Endometrial microvascular endothelial cells (primary cell): ENCODE results near the gene FH. TPM values are rescaled to one million over a fixed set of nuclear protein-coding genes. Genes with fewer than 3 reads are reported as not detected.

Experiments
- in situ Hi-C: cut with HindIII; loops from 2 replicates; pipeline ENCODE4 v1.10.0; 2017; ENCODE audit warnings: low sequenced_read_pairs, low pct_unique_long_range_greater_than_20kb; ENCODE audit errors: inconsistent ontology term
- total RNA-seq: library from RNA; depleted of rRNA; stranded (reverse); fragments of >200 nt; gene quantifications from one replicate; pipeline ENCODE4 v1.2.3, GENCODE V29; 2015; ENCODE audit errors: inconsistent ontology term

FH gene
- total RNA-seq, 1 donor from 2014 or later = 118 TPM

- in situ Hi-C loops = no loop called here
Measured at GRCh38 chr1:241531195-241532161, 11.9 kb upstream of the FH start.

DNA sequence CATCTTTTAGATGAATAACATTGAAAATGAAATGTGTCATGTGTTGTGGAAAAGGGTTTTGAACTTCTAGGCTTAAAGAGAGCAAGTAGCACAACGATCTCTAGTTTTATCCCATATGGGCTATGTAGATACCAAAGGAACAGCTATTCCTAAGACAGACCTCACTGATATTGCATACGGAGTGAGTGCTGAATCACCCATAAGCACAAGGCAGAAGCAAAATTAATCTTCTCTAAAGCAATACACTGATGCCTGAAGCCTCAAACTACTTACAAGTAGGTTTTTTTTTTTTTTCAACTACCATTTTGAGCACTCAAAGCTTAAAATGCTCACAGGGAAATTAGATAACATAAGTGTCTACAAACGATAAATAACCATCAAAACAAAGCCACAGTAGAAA lies 7.6 kb upstream of the FH start:
- in situ Hi-C loops = no loop called here

- in situ Hi-C loops = no loop called here
Measured at GRCh38 chr1:241525026-241525425, 5.5 kb upstream of the FH start.

DNA sequence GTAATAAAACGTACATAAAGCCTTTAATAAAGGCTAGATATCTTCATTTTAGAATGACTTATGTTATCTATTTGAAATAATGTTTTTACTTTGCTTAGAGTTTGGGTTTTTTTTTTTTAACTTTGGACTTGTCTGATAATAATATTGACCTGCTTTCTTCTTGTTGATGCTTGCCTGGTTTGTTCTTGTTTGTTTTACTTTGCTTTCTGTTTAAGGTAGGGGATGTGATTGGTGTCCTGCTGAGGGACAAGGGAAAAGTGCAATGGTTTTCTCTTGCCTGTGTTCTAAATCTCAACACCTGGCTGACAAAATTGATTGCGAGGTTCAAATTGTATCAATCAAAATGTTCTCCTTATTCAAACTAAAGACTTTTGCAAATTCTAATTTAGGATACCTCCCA lies 2.2 kb upstream of the FH start:
- in situ Hi-C loops = no loop called here

DNA sequence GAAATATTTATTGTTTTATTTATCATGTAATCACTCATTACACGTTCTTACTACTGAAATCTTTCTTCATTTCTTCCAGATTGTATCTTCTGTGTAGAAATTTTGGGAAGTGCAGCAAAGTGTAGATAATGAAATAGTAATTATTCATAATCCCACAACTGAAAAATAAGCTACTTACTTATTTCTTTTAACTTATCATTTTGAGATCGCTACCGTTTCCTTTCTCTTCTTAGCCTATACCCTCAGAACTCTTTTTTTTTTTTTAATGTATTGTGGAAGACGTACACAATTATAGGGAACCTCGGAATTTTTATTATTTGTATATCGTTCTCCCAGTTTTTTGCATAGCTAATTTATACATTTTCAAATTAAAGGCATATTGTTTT lies 518 bp upstream of the FH start:
- in situ Hi-C loops = no loop called here

DNA sequence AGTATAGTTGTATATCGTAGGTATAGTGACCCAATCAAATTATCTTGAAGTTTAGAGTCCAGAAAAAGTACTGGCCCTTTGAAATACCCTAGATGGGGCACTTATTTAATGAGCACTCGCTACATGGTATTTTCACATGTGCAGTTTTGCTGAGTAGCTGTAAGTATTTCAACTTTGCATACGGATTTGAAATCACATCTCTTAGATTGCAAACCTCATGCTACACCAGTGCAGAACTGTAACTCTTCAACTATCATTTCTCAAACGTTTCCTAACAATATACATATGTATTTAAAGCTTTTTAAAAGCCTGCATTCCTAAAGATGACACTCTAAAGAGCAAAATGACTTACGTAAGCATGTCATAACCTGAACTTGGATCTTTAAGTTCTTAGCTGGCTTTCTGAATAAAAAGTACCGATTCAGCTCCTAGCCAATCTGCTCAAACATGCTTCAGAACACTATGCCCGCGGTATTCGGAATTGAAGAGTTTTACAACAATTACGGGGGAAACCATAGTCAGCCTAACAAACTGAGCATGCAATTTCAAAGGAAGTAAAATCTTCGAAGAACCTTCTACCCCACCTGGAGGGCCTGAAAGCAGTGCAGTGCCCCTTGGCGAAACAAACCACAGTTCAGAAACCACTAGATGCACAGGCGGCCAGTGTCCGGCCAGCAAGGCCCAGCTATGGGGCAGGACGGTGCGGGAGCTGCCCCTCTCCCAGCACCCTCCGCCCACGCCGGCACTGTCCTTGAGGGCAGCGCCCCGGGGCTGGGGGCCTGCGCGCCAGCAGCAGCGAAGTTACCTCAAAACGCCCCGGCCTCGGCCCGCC lies 863 bp downstream of the FH start:
- in situ Hi-C loops = no loop called here

DNA sequence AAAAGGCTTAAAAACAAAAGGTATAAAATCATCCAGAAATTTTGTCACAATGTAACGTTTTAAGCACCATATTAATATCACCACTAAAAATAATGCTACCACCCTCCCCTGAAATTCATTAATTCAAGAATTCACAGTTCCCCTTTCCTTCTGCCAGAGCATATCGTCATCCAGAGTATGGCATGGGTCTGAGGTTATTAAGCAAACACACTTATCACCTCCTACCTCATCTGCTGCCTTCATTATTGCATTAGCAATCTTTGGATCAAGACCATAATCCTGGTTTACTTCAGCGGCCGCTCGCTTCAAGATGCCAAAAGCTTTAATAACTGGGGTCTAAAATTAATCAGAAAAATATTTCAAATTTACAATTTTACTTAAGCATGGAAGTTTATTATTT lies 6.2 kb downstream of the FH start:
- in situ Hi-C loops = no loop called here

GRCh38 chr1:241507189-241507863 lies 12.2 kb downstream of the FH start:
- in situ Hi-C loops = no loop called here

DNA sequence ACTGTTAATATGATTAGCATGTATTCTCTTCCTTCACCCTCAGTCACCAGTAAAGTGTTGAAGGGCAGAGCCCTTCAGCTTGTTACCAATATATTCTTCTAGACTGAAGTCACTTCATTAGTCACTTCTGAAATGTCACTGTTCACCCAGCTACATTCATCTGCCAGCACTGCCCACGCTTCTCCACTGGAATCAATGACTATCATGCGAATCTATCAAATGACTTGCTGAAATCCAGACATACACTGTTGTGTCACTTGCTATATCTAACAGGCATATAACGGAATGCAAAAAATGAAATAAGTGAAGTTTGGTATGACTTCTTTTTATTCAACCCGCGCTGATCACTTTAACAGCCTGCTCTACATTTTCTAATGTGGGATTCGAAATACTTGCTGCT lies 16.1 kb downstream of the FH start:
- in situ Hi-C loops = no loop called here

DNA sequence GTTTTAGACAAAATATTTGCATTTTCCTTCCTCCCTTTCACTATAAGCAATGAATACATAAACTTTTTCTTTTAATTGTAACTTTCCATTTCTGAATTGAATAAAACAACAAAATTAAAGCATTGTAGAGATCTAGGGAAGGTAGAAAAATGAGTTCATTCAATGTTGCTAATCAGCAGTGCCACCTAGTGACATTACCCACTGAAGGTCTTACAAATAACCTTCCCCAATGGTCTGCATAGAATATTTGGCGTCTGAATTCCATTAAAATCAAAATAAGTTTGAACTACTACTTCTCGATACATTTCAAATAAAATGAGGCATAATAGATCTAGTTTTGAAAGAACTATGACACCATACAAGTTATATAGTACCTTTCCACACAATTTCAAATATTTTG lies 19.6 kb downstream of the FH start:
- in situ Hi-C loops = no loop called here

DNA sequence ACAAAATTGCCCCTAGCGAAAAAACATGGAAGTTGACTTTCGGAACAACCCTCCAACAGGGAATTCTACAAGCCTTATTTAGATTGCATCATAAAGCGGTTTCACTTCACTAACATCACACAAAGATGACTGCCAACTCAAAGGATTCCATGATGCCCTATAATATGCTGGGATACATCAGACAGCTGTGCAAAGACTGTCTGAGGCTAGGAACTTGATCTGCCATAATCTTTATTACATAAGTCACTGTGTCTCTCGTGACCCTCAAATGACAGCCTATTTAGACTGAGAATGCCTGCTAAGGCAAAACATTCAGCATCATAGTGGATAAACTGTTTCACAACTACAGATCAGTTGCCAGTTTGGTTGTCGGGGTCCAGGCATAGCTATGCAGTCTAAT lies 23.8 kb downstream of the FH start:
- in situ Hi-C loops = no loop called here

GRCh38 chr1:241488739-241489138 lies 30.8 kb downstream of the FH start:
- in situ Hi-C loops = no loop called here

- in situ Hi-C loops = no loop called here
Measured at GRCh38 chr1:241485554-241485992, 34.0 kb downstream of the FH start.

GRCh38 chr1:241485145-241485544 lies 34.4 kb downstream of the FH start:
- in situ Hi-C loops = no loop called here

- in situ Hi-C loops = no loop called here
Measured at GRCh38 chr1:241482761-241483250, 36.7 kb downstream of the FH start.

DNA sequence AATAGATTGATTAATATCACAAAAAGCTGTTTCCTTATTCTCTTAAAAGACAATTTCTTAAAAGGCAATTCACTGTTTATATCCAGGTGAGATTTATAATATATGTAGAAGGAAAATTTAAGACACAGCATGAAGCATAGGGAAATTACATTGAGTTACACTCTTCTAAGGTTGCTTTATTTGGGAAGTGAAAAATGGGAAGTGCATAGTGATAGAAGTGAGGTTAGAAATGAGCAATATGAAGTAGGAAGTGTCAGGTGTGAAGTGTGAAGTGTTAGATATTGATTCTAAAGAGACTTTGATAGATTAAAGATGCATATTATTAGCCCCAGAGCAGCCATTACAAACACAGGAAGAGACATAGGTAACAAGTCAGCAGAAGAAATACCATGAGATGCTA lies 40.3 kb downstream of the FH start:
- in situ Hi-C loops = no loop called here

GRCh38 chr1:241475671-241476070 lies 43.9 kb downstream of the FH start:
- in situ Hi-C loops = no loop called here

DNA sequence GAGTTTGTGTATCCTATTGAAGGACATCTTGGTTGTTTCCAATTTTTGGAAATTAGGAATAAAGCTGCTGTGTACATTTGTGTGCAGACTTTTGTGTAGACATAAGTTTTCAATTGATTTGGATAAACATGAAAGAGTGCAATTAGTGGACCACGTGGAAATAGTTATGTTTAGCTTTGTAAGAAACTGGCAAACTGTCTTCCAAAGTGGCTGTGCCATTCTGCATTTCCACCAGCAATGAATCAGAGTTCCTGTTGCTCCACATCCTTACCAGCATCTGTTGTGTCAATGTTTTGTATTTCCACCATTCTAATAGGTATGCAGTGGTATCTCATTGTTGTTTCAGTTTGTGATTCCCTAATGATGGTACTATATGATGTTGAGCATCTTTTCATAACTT lies 46.5 kb downstream of the FH start:
- in situ Hi-C loops = no loop called here

DNA sequence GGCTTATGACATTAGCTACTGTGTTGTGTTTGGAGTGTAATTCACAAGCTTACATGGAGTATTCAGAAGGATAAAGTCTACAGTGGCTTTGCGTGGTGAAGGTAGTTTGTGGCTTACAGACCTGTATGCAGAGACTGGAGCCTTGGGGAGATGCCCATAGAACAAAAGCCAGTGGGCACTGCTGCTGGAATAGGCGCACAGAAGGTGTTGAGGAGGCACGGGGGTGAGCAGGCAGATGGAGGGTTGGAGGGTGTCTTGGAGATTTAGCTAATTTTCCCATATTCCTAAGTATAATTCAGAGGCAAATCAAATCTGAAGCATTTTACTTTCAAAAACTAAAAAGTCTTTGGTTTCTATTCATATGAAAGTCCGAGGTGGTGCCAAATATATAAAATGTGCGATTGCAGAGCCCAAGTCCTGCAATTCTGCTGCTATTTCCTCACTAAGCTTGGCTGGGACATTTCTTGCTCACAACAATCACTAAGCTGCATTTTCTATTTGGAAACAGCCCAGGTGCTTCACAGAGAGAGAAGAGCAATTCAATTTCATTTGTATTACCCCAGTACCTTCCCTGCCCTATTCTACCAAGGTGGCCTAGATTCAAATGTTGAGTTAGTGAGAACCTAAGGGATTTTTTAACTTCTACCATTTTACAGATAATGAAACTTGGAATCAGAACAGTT lies 48.5 kb downstream of the FH start:
- in situ Hi-C loops = no loop called here
